Measurements from ENCODE around the gene SNTB2. TPM values are rescaled to one million over a fixed set of nuclear protein-coding genes. Genes with fewer than 3 reads are reported as not detected.

SNTB2 gene
- total and polyA plus RNA-seq, 2 of the 13 experiments (the other 11 are each of a cell fraction or from before 2014, with no cell fraction given) = 11.5 to 19.2 TPM

GRCh38 chr16:69186642-69187445 is at the start of gene SNTB2 (continued):
- TF ChIP-seq ZBTB40 (IDR thresholded peaks at IDR 0.05) = no peak
- TF ChIP-seq ZBTB40 (CRISPR knock-in tag; IDR thresholded peaks at IDR 0.05) = peak; percentile 79
- TF ChIP-seq ISL2 (CRISPR knock-in tag; IDR thresholded peaks at IDR 0.05) = peak; percentile 41; the same call in 1 of the 2 replicates
- no peak for TF ChIP-seq ZFP36L1 (CRISPR knock-in tag; IDR thresholded peaks at IDR 0.05)
- 0 out of 2 replicates have a peak, but pooled peaks have one; percentile 72 for TF ChIP-seq STAT5B (CRISPR knock-in tag; IDR thresholded peaks at IDR 0.05)
- TF ChIP-seq DR1 (CRISPR knock-in tag; IDR thresholded peaks at IDR 0.05) = peak; percentile 75
- TF ChIP-seq PCBP2 (optimal IDR thresholded peaks at IDR 0.05; ENCODE audit: low read depth, low read length, poor library complexity, severe bottlenecking) = no peak
- TF ChIP-seq GRHL1 (CRISPR knock-in tag; conservative IDR thresholded peaks at IDR 0.05) = no peak; the same call in 1 of the 2 replicates
- TF ChIP-seq ZNF383 (CRISPR knock-in tag; IDR thresholded peaks at IDR 0.05; ENCODE audit: borderline replicate concordance) = no peak
- TF ChIP-seq ZNF644 (CRISPR knock-in tag; IDR thresholded peaks at IDR 0.05; ENCODE audit: low read depth) = peak; percentile 4; the same call in 1 of the 2 replicates
- TF ChIP-seq E2F1 (CRISPR knock-in tag; IDR thresholded peaks at IDR 0.05) = peak; percentile 71
- TF ChIP-seq NFYC (CRISPR knock-in tag; IDR thresholded peaks at IDR 0.05) = 0 out of 2 replicates have a peak, but pooled peaks have one; percentile 14
- no peak; the same call in 1 of the 2 replicates for TF ChIP-seq BCL6 (CRISPR knock-in tag; IDR thresholded peaks at IDR 0.05)
- peak; percentile 80; the same call in 1 of the 2 replicates for TF ChIP-seq ZNF3 (CRISPR knock-in tag; IDR thresholded peaks at IDR 0.05)
- TF ChIP-seq NR2C2 (CRISPR knock-in tag; IDR thresholded peaks at IDR 0.05; ENCODE audit: borderline replicate concordance) = peak; percentile 42; the same call in 1 of the 2 replicates
- peak; percentile 83; the same call in 1 of the 2 replicates for TF ChIP-seq ZNF670 (CRISPR knock-in tag; IDR thresholded peaks at IDR 0.05; ENCODE audit: borderline replicate concordance)
- TF ChIP-seq DDIT3 (CRISPR knock-in tag; IDR thresholded peaks at IDR 0.05) = peak; percentile 63; the same call in 1 of the 2 replicates
